ENCODE measurements around the gene NPC1.

The NPC1 gene

GRCh38 chr18:23552505-23552904, 33.8 kb downstream of the NPC1 start:
- Histone ChIP-seq H3K4me2 (ENCODE audit: low read length, poor library complexity, severe bottlenecking) (no peak overlapping the region), H4K91ac (ENCODE audit: low read length) (no peak overlapping the region), H3K14ac (ENCODE audit: low read length in 2 of 2) (no peak overlapping the region), H3K18ac (ENCODE audit: low read depth in 1 of 2, low read length in 2 of 2) (no peak overlapping the region), H3K23ac (ENCODE audit: low read length in 2 of 2) (no peak overlapping the region), H2AK5ac (ENCODE audit: low read length, severe bottlenecking) (no peak overlapping the region), H3K4me3 (ENCODE audit: insufficient read depth in 1 of 2, low read depth in 1 of 2, low read length in 2 of 2) (no peak overlapping the region), H3K79me1 (replicated peaks; ENCODE audit: low read length, poor library complexity, severe bottlenecking) (peaks cover 31% of the 10 kb centered on the region), H4K8ac (ENCODE audit: low read length) (peak overlapping the region; percentile 33), H2BK120ac (ENCODE audit: low read depth, low read length) (no peak overlapping the region), H3K9me3 (ENCODE audit: control insufficient read depth, low read length) (no peaks in the 10 kb centered on the region), H3K27ac (ENCODE audit: low read length, poor library complexity, severe bottlenecking) (no peak overlapping the region), H3K36me3 (ENCODE audit: control insufficient read depth in 1 of 2, insufficient read depth in 2 of 2, low read depth in 1 of 2, low read length in 2 of 2) (peaks cover 54 to 97% of the 10 kb centered on the region in 2 experiments), H3K9ac (ENCODE audit: low read length) (no peak overlapping the region), H3K4ac (ENCODE audit: low read depth in 1 of 2, low read length in 2 of 2) (no peak overlapping the region), H2AFZ (ENCODE audit: low read depth, low read length) (no peak overlapping the region), H2BK12ac (ENCODE audit: low read length in 2 of 2) (no peak overlapping the region), H3K27me3 (ENCODE audit: control insufficient read depth in 1 of 2, insufficient read depth in 1 of 2, low read length in 2 of 2) (no peaks in the 10 kb centered on the region), H2BK15ac (ENCODE audit: low read depth, poor library complexity, severe bottlenecking) (no peak overlapping the region), H3K4me1 (ENCODE audit: control insufficient read depth, insufficient read depth, low read depth, low read length) (peaks cover under 1% of the 10 kb centered on the region), H2BK5ac (ENCODE audit: low read depth, low read length, poor library complexity, severe bottlenecking) (no peak overlapping the region)
- DNase-seq = no peak
- WGBS = 89% methylated on average over 11 of the region's 11 CpGs

GRCh38 chr18:23551978-23552377, 34.3 kb downstream of the NPC1 start:
- no peak overlapping the region for H2BK12ac ChIP-seq (ENCODE audit: low read length in 2 of 2)
- 72% methylated on average over 3 of the region's 3 CpGs for WGBS

GRCh38 chr18:23550898-23551297, 35.4 kb downstream of the NPC1 start:
- H3K27me3 ChIP-seq (ENCODE audit: control insufficient read depth in 1 of 2, insufficient read depth in 1 of 2, low read length in 2 of 2) = no peaks in the 10 kb centered on the region
- no peak overlapping the region for H3K9ac ChIP-seq (ENCODE audit: low read length)
- no peaks in the 10 kb centered on the region for H3K9me3 ChIP-seq (ENCODE audit: control insufficient read depth, low read length)
- H3K18ac ChIP-seq (ENCODE audit: low read depth in 1 of 2, low read length in 2 of 2) = no peak overlapping the region
- H3K4me3 ChIP-seq (ENCODE audit: insufficient read depth in 1 of 2, low read depth in 1 of 2, low read length in 2 of 2) = no peak overlapping the region
- H3K4me2 ChIP-seq (ENCODE audit: low read length, poor library complexity, severe bottlenecking) = no peak overlapping the region
- peaks cover 3% of the 10 kb centered on the region for H3K4me1 ChIP-seq (ENCODE audit: control insufficient read depth, insufficient read depth, low read depth, low read length)
- no peak overlapping the region for H4K8ac ChIP-seq (ENCODE audit: low read length)
- DNase-seq = no peak
- no peak overlapping the region for H2BK5ac ChIP-seq (ENCODE audit: low read depth, low read length, poor library complexity, severe bottlenecking)
- no peak overlapping the region for H2AK5ac ChIP-seq (ENCODE audit: low read length, severe bottlenecking)
- H2BK120ac ChIP-seq (ENCODE audit: low read depth, low read length) = no peak overlapping the region
- H2BK15ac ChIP-seq (ENCODE audit: low read depth, poor library complexity, severe bottlenecking) = no peak overlapping the region
- H3K36me3 ChIP-seq (ENCODE audit: control insufficient read depth in 1 of 2, insufficient read depth in 2 of 2, low read depth in 1 of 2, low read length in 2 of 2) = peaks cover 48 to 95% of the 10 kb centered on the region in 2 experiments
- H3K79me1 ChIP-seq (replicated peaks; ENCODE audit: low read length, poor library complexity, severe bottlenecking) = peaks cover 27% of the 10 kb centered on the region
- H3K23ac ChIP-seq (ENCODE audit: low read length in 2 of 2) = no peak overlapping the region
- no peak overlapping the region for H2BK12ac ChIP-seq (ENCODE audit: low read length in 2 of 2)
- no peak overlapping the region for H3K14ac ChIP-seq (ENCODE audit: low read length in 2 of 2)
- H2AFZ ChIP-seq (ENCODE audit: low read depth, low read length) = no peak overlapping the region
- H4K91ac ChIP-seq (ENCODE audit: low read length) = no peak overlapping the region
- H3K27ac ChIP-seq (ENCODE audit: low read length, poor library complexity, severe bottlenecking) = no peak overlapping the region
- H3K4ac ChIP-seq (ENCODE audit: low read depth in 1 of 2, low read length in 2 of 2) = no peak overlapping the region

More at GRCh38 chr18:23551978-23552377, 34.3 kb downstream of the NPC1 start:
- H3K4me2 ChIP-seq (ENCODE audit: low read length, poor library complexity, severe bottlenecking) = no peak overlapping the region
- no peak overlapping the region for H3K23ac ChIP-seq (ENCODE audit: low read length in 2 of 2)
- peaks cover 31% of the 10 kb centered on the region for H3K79me1 ChIP-seq (replicated peaks; ENCODE audit: low read length, poor library complexity, severe bottlenecking)
- no peak for DNase-seq
- H4K91ac ChIP-seq (ENCODE audit: low read length) = no peak overlapping the region
- no peak overlapping the region for H3K18ac ChIP-seq (ENCODE audit: low read depth in 1 of 2, low read length in 2 of 2)
- no peak overlapping the region for H2BK5ac ChIP-seq (ENCODE audit: low read depth, low read length, poor library complexity, severe bottlenecking)
- H3K14ac ChIP-seq (ENCODE audit: low read length in 2 of 2) = no peak overlapping the region
- H2AFZ ChIP-seq (ENCODE audit: low read depth, low read length) = no peak overlapping the region
- no peaks in the 10 kb centered on the region for H3K9me3 ChIP-seq (ENCODE audit: control insufficient read depth, low read length)
- no peak overlapping the region for H2BK15ac ChIP-seq (ENCODE audit: low read depth, poor library complexity, severe bottlenecking)
- no peak overlapping the region for H3K9ac ChIP-seq (ENCODE audit: low read length)
- H4K8ac ChIP-seq (ENCODE audit: low read length) = no peak overlapping the region
- no peak overlapping the region for H3K4me3 ChIP-seq (ENCODE audit: insufficient read depth in 1 of 2, low read depth in 1 of 2, low read length in 2 of 2)
- no peak overlapping the region for H2AK5ac ChIP-seq (ENCODE audit: low read length, severe bottlenecking)
- H3K36me3 ChIP-seq (ENCODE audit: control insufficient read depth in 1 of 2, insufficient read depth in 2 of 2, low read depth in 1 of 2, low read length in 2 of 2) = peaks cover 57 to 97% of the 10 kb centered on the region in 2 experiments
- H3K27me3 ChIP-seq (ENCODE audit: control insufficient read depth in 1 of 2, insufficient read depth in 1 of 2, low read length in 2 of 2) = no peaks in the 10 kb centered on the region
- no peak overlapping the region for H3K4ac ChIP-seq (ENCODE audit: low read depth in 1 of 2, low read length in 2 of 2)
- no peak overlapping the region for H3K27ac ChIP-seq (ENCODE audit: low read length, poor library complexity, severe bottlenecking)
- no peak overlapping the region for H2BK120ac ChIP-seq (ENCODE audit: low read depth, low read length)
- H3K4me1 ChIP-seq (ENCODE audit: control insufficient read depth, insufficient read depth, low read depth, low read length) = peaks cover 3% of the 10 kb centered on the region

- DNase-seq = no peak
- H3K9ac ChIP-seq (ENCODE audit: low read length) = peak overlapping the region; percentile 37
- H2BK120ac ChIP-seq (ENCODE audit: low read depth, low read length) = no peak overlapping the region
- no peak overlapping the region for H2AFZ ChIP-seq (ENCODE audit: low read depth, low read length)
- no peak overlapping the region for H2BK12ac ChIP-seq (ENCODE audit: low read length in 2 of 2)
- no peak overlapping the region for H3K18ac ChIP-seq (ENCODE audit: low read depth in 1 of 2, low read length in 2 of 2)
- H3K9me3 ChIP-seq (ENCODE audit: control insufficient read depth, low read length) = no peaks in the 10 kb centered on the region
- peak overlapping the region; percentile 20 for H3K27ac ChIP-seq (ENCODE audit: low read length, poor library complexity, severe bottlenecking)
- H4K8ac ChIP-seq (ENCODE audit: low read length) = no peak overlapping the region
- peaks cover 31% of the 10 kb centered on the region for H3K79me1 ChIP-seq (replicated peaks; ENCODE audit: low read length, poor library complexity, severe bottlenecking)
- WGBS = no CpG with 5 or more reads among the region's 3 CpGs
- peak overlapping the region; percentile 56 for H2AK5ac ChIP-seq (ENCODE audit: low read length, severe bottlenecking)
- peaks cover 47 to 95% of the 10 kb centered on the region in 2 experiments for H3K36me3 ChIP-seq (ENCODE audit: control insufficient read depth in 1 of 2, insufficient read depth in 2 of 2, low read depth in 1 of 2, low read length in 2 of 2)
- no peak overlapping the region for H3K4ac ChIP-seq (ENCODE audit: low read depth in 1 of 2, low read length in 2 of 2)
- no peak overlapping the region for H2BK5ac ChIP-seq (ENCODE audit: low read depth, low read length, poor library complexity, severe bottlenecking)
- no peak overlapping the region for H3K23ac ChIP-seq (ENCODE audit: low read length in 2 of 2)
- no peak overlapping the region for H3K4me2 ChIP-seq (ENCODE audit: low read length, poor library complexity, severe bottlenecking)
- H3K27me3 ChIP-seq (ENCODE audit: control insufficient read depth in 1 of 2, insufficient read depth in 1 of 2, low read length in 2 of 2) = no peaks in the 10 kb centered on the region
- H2BK15ac ChIP-seq (ENCODE audit: low read depth, poor library complexity, severe bottlenecking) = no peak overlapping the region
- no peak overlapping the region for H3K4me3 ChIP-seq (ENCODE audit: insufficient read depth in 1 of 2, low read depth in 1 of 2, low read length in 2 of 2)
- no peak overlapping the region for H4K91ac ChIP-seq (ENCODE audit: low read length)
- peaks cover 3% of the 10 kb centered on the region for H3K4me1 ChIP-seq (ENCODE audit: control insufficient read depth, insufficient read depth, low read depth, low read length)
- no peak overlapping the region for H3K14ac ChIP-seq (ENCODE audit: low read length in 2 of 2)
Measured at GRCh38 chr18:23548719-23549118, 37.6 kb downstream of the NPC1 start.
